Right renal pelvis (tissue), 4 donors: ENCODE data around the gene EFNA1. TPM values are rescaled to one million over a fixed set of nuclear protein-coding genes. Genes with fewer than 3 reads are reported as not detected.
A peak's percentile ranks its signal among the peaks of the same experiment; 100 is the strongest.

Experiments
- DNase-seq, 4 donors: peaks; one replicate each; pipeline ENCODE4 v3.0.0-alpha.2; 2013; ENCODE audit warnings: low read depth in 4 of 4, low spot score in 3 of 4, missing footprints in 1 of 4
- polyA plus RNA-seq, 4 donors: library from polyadenylated mRNA; unstranded; fragments of 120-200 nt; gene quantifications; one replicate each; pipeline ENCODE4 v1.2.1, GENCODE V29; 2013; ENCODE audit not compliant: insufficient read length in 4 of 4

EFNA1 gene
- polyA plus RNA-seq, 4 donors: 67.0 to 75.7 (median 72.2) TPM

GRCh38 chr1:155172732-155173477 is 45.2 kb downstream of the EFNA1 start, which contains the start of gene KRTCAP2:
Gene KRTCAP2 (minus strand): TSS chr1:155173304. CDS start chr1:155173224, 80 bp downstream.
- DNase-seq: peak; percentile 91 to 94 (median 92)

GRCh38 chr1:155173478-155174323 is 46.0 kb downstream of the EFNA1 start, which contains the start of gene TRIM46:
Gene TRIM46 (plus strand): TSS chr1:155173849. CDS start chr1:155173967, 118 bp downstream.
- no peak for DNase-seq

- DNase-seq: no peak
These were observed 46.9 kb downstream of the EFNA1 start for GRCh38 chr1:155174324-155175280.

- DNase-seq: no peak
These were observed 47.7 kb downstream of the EFNA1 start for GRCh38 chr1:155175281-155175926.

GRCh38 chr1:155175927-155176371 is 48.3 kb downstream of the EFNA1 start:
- no peak for DNase-seq

- DNase-seq: no peak
These were observed 48.9 kb downstream of the EFNA1 start for GRCh38 chr1:155176544-155177071.

- DNase-seq: no peak
These were observed 49.7 kb downstream of the EFNA1 start for GRCh38 chr1:155177192-155177917.

GRCh38 chr1:155177918-155178281 is 50.2 kb downstream of the EFNA1 start:
- DNase-seq: no peak

- no peak for DNase-seq
These were observed 50.9 kb downstream of the EFNA1 start for GRCh38 chr1:155178441-155179111.

GRCh38 chr1:155179112-155180031 is 51.7 kb downstream of the EFNA1 start:
- no peak for DNase-seq

- DNase-seq: no peak
These were observed 53.8 kb downstream of the EFNA1 start for GRCh38 chr1:155181371-155182051.

GRCh38 chr1:155182052-155182550 is 54.4 kb downstream of the EFNA1 start:
- no peak for DNase-seq

GRCh38 chr1:155183775-155184221 is 56.1 kb downstream of the EFNA1 start:
- no peak for DNase-seq

GRCh38 chr1:155184351-155184811 is 56.7 kb downstream of the EFNA1 start:
- DNase-seq: no peak
